Liver (tissue), 3 donors: ENCODE data around the gene NKX1-2.

Source experiments
- CTCF ChIP-seq: fragments of 150-350 bp; IDR thresholded peaks from 2 replicates; pipeline ENCODE4 v1.5.1; 2017; ENCODE audit warnings: improper control_type of control experiment, low read depth, low read length; ENCODE audit not compliant: missing input control
- MAX ChIP-seq: IDR thresholded peaks from 2 replicates; pipeline ENCODE4 v1.6.1; 2016; ENCODE audit warnings: antibody characterized with exemption
- NR2F2 ChIP-seq: IDR thresholded peaks from 2 replicates; pipeline ENCODE4 v1.6.1; 2016; ENCODE audit warnings: antibody characterized with exemption
- RAD21 ChIP-seq, 2 donors: IDR thresholded peaks; 2 replicates each; pipeline ENCODE4 v1.6.1; 2016; ENCODE audit warnings: antibody characterized with exemption in 2 of 2, mild to moderate bottlenecking in 2 of 2
- YY1 ChIP-seq: IDR thresholded peaks from 2 replicates; pipeline ENCODE4 v1.6.1; 2016; ENCODE audit warnings: antibody characterized with exemption, mild to moderate bottlenecking
- donor health status: healthy.
- donor health status: healthy.

- TF ChIP-seq CTCF (no peak), MAX (no peak), RAD21 (IDR thresholded peaks at IDR 0.05) (no peak), YY1 (no peak), NR2F2 (no peak)
Measured at GRCh38 chr10:124469956-124470484, 20.2 kb upstream of the NKX1-2 start.
